ENCODE data around the gene ARHGAP33. TPM values are rescaled to one million over a fixed set of nuclear protein-coding genes. Genes with fewer than 3 reads are reported as not detected.
A peak's percentile ranks its signal among the peaks of the same experiment; 100 is the strongest.

ARHGAP33 gene
- total RNA-seq, 1 experiment from 2014 or later: 43.9 TPM

GRCh38 chr19:35784503-35785338 lies 9.4 kb downstream of the ARHGAP33 start (continued):
- no peak for TF ChIP-seq E2F4 (CRISPR knock-in tag; IDR thresholded peaks at IDR 0.05; ENCODE audit: borderline replicate concordance, low read depth)
- TF ChIP-seq ZNF671 (CRISPR knock-in tag; IDR thresholded peaks at IDR 0.05): no peak
- no peak for TF ChIP-seq PRRX2 (CRISPR knock-in tag; IDR thresholded peaks at IDR 0.05)
- TF ChIP-seq E2F1 (CRISPR knock-in tag; IDR thresholded peaks at IDR 0.05): no peak
- TF ChIP-seq ETV6 (CRISPR knock-in tag; IDR thresholded peaks at IDR 0.05): no peak
- no peak for TF ChIP-seq GRHL2 (CRISPR knock-in tag; IDR thresholded peaks at IDR 0.05; ENCODE audit: insufficient replicate concordance, severe bottlenecking)

- no peak for DNase-seq (ENCODE audit: low spot score)
- Mint-ChIP-seq H3K27me3 (ENCODE audit: low read depth) (no peaks in the 10 kb centered on the region), H3K36me3 (no peaks in the 10 kb centered on the region), H3K4me1 (peaks cover 29% of the 10 kb centered on the region), H3K27ac (no peak overlapping the region), H3K4me3 (peak overlapping the region; percentile 65), H3K9me3 (no peaks in the 10 kb centered on the region)
- CTCF ChIA-PET: interaction anchor here (1.1 to 2.8 kb wide), 21 partner anchors 10 to 192 kb away, joined by 3 to 28 read pairs (median 8); partner anchors contain the start of genes APLP1, ARHGAP33, KIRREL2 and LIN37
- no peak for ATAC-seq
- POLR2A ChIA-PET: interaction anchor here (0.8 to 1.6 kb wide), 2 partner anchors 45 to 46 kb away, joined by 3 to 10 read pairs; no protein-coding TSS in a partner anchor
- TF ChIP-seq HMGA2 (CRISPR knock-in tag; IDR thresholded peaks at IDR 0.05) (no peak), PRDM15 (CRISPR knock-in tag; IDR thresholded peaks at IDR 0.05) (no peak), GRHL2 (CRISPR knock-in tag; IDR thresholded peaks at IDR 0.05; ENCODE audit: insufficient replicate concordance, severe bottlenecking) (no peak), HMGXB4 (CRISPR knock-in tag; IDR thresholded peaks at IDR 0.05) (no peak), JAZF1 (CRISPR knock-in tag; IDR thresholded peaks at IDR 0.05) (no peak), FOXP1 (CRISPR knock-in tag; IDR thresholded peaks at IDR 0.05; ENCODE audit: borderline replicate concordance) (no peak), ZNF423 (CRISPR knock-in tag; IDR thresholded peaks at IDR 0.05) (no peak), E2F1 (CRISPR knock-in tag; IDR thresholded peaks at IDR 0.05) (no peak), USF2 (CRISPR knock-in tag; IDR thresholded peaks at IDR 0.05) (no peak), JUN (CRISPR knock-in tag; IDR thresholded peaks at IDR 0.05) (no peak), ESRRA (CRISPR knock-in tag; IDR thresholded peaks at IDR 0.05; ENCODE audit: borderline replicate concordance) (no peak), ZNF121 (CRISPR knock-in tag; IDR thresholded peaks at IDR 0.05) (no peak), STAT6 (CRISPR knock-in tag; conservative IDR thresholded peaks at IDR 0.05; ENCODE audit: low read depth) (no peak), CREB1 (CRISPR knock-in tag; IDR thresholded peaks at IDR 0.05) (no peak), ZNF425 (CRISPR knock-in tag; conservative IDR thresholded peaks at IDR 0.05) (no peak), MXD4 (CRISPR knock-in tag; IDR thresholded peaks at IDR 0.05; ENCODE audit: borderline replicate concordance) (no peak)
Measured at GRCh38 chr19:35785339-35785627, 9.9 kb downstream of the ARHGAP33 start.

Data from WTC11 (cell line).